HG02885 (cell line): ENCODE measurements around the gene PHYHD1.

Experiments used
- ATAC-seq: cut with Tn5 transposase; IDR thresholded peaks from one replicate; pipeline ENCODE4 v1.9.1; 2021; ENCODE audit warnings: mild to moderate bottlenecking; ENCODE audit not compliant: unreplicated experiment, poor library complexity

The PHYHD1 gene

GRCh38 chr9:128899566-128900322, 21.0 kb upstream of the PHYHD1 start:
- no peak for ATAC-seq

GRCh38 chr9:128901379-128901778, 19.4 kb upstream of the PHYHD1 start:
- ATAC-seq: no peak

- ATAC-seq: no peak
These were observed 19.0 kb upstream of the PHYHD1 start for GRCh38 chr9:128901822-128902221.

- peak; percentile 87 for ATAC-seq
These were observed 18.3 kb upstream of the PHYHD1 start for GRCh38 chr9:128902351-128903078.

- no peak for ATAC-seq
These were observed 17.7 kb upstream of the PHYHD1 start for GRCh38 chr9:128903079-128903461.

- ATAC-seq: no peak
These were observed 16.7 kb upstream of the PHYHD1 start for GRCh38 chr9:128903871-128904620.

- ATAC-seq: no peak
These were observed 14.8 kb upstream of the PHYHD1 start for GRCh38 chr9:128905964-128906363.

GRCh38 chr9:128906741-128907140, 14.0 kb upstream of the PHYHD1 start:
- no peak for ATAC-seq

GRCh38 chr9:128908372-128908771, 12.4 kb upstream of the PHYHD1 start:
- ATAC-seq: no peak

GRCh38 chr9:128909859-128910258, 10.9 kb upstream of the PHYHD1 start:
- ATAC-seq: no peak

GRCh38 chr9:128910906-128911305, 9.9 kb upstream of the PHYHD1 start:
- ATAC-seq: no peak

GRCh38 chr9:128911529-128912035, 9.2 kb upstream of the PHYHD1 start:
- ATAC-seq: no peak

- ATAC-seq: no peak
These were observed 8.4 kb upstream of the PHYHD1 start for GRCh38 chr9:128912270-128912853.

GRCh38 chr9:128913048-128913900, 7.5 kb upstream of the PHYHD1 start:
- no peak for ATAC-seq

- no peak for ATAC-seq
These were observed 6.6 kb upstream of the PHYHD1 start for GRCh38 chr9:128913995-128914772.

- ATAC-seq: no peak
These were observed 4.6 kb upstream of the PHYHD1 start for GRCh38 chr9:128916204-128916603.

- ATAC-seq: no peak
These were observed 4.0 kb upstream of the PHYHD1 start for GRCh38 chr9:128916745-128917144.

- no peak for ATAC-seq
These were observed 3.5 kb upstream of the PHYHD1 start for GRCh38 chr9:128917151-128917849.
